Metanephros (tissue), 2 donors: ENCODE data around the gene PRAME. TPM values are rescaled to one million over a fixed set of nuclear protein-coding genes. Genes with fewer than 3 reads are reported as not detected.

Experiments used
- small RNA-seq: library from RNA; depleted of rRNA; stranded (forward); fragments of <200 nt; gene quantifications from one replicate; pipeline ENCODE3, GENCODE V24; 2014; ENCODE audit warnings: low replicate concordance
- total RNA-seq: library from RNA; depleted of rRNA; stranded (reverse); fragments of >200 nt; gene quantifications from one replicate; pipeline ENCODE4 v1.2.3, GENCODE V29; 2014

The PRAME gene, protein sequence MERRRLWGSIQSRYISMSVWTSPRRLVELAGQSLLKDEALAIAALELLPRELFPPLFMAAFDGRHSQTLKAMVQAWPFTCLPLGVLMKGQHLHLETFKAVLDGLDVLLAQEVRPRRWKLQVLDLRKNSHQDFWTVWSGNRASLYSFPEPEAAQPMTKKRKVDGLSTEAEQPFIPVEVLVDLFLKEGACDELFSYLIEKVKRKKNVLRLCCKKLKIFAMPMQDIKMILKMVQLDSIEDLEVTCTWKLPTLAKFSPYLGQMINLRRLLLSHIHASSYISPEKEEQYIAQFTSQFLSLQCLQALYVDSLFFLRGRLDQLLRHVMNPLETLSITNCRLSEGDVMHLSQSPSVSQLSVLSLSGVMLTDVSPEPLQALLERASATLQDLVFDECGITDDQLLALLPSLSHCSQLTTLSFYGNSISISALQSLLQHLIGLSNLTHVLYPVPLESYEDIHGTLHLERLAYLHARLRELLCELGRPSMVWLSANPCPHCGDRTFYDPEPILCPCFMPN
- 0.12 TPM for total RNA-seq

GRCh38 chr22:22558972-22559603 is at the start of gene PRAME:
Gene PRAME, minus strand, starts transcription at chr22:22559265. Its CDS starts 2,433 bp downstream, at chr22:22556832.

DNA sequence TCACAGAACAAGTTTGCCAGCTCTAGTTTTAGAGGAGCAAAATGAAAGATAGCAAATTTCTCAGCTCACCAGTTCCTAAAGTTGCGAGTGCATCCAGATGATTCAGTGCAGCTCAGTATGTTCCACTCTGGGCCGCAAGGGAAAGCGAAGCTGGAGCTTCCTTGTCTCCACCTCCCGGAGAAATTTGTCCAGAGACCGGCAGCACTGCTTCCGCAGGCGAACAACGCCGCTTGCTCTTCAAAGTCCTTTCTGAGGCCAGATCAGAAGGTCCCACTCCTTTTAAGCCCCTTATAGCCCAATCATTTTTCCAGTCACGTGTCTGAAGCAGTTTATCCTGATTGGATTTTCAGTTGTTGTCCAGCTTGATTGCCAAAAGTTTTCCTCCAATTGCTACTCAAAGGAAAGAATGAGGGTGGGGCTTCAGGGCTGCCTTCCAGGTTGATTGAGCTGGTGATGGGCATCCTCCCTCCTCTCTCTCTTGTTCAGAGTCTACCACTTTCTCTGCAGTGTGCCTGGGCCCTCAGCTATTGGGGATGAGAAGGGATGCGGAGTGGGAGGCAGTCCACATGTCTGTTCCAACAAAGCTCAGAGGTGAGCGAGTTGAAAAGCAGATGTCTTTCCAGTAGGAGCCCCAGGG is 38.9 kb downstream of the PRAME start, which contains the start of gene ZNF280A:
ZNF280A (minus strand) TSS at position 251 of the 637 bp plus-strand sequence. CDS start 4,640 bp downstream, outside the sequence.

GRCh38 chr22:22508274-22509176 is 50.5 kb downstream of the PRAME start, which contains the start of gene ZNF280B:
Gene ZNF280B, minus strand, starts transcription at chr22:22508742. Its CDS starts 19,344 bp downstream, at chr22:22489398.

Small RNA genes within 50 kb of the gene (small RNA-seq; reads per million reads assigned to genes)
- gene IGLV2-34: not detected

Other genes starting within 250 kb of the PRAME start
- gene ZNF280B, start 50.5 kb downstream of the PRAME start, total RNA-seq: 2.0 TPM
- not detected for gene ZNF280A, start 39.0 kb downstream of the PRAME start, total RNA-seq
- gene GGTLC2, start 85.3 kb upstream of the PRAME start, total RNA-seq: 0.29 TPM